ENCODE results near the gene MITF.

MITF gene

GRCh38 chr3:69724722-69725435 lies 14.4 kb upstream of the MITF start:
- H3K4me3 ChIP-seq (ENCODE audit: low read length): no peak overlapping the region
- DNase-seq (ENCODE audit: low read depth, low spot score): no peak

DNA sequence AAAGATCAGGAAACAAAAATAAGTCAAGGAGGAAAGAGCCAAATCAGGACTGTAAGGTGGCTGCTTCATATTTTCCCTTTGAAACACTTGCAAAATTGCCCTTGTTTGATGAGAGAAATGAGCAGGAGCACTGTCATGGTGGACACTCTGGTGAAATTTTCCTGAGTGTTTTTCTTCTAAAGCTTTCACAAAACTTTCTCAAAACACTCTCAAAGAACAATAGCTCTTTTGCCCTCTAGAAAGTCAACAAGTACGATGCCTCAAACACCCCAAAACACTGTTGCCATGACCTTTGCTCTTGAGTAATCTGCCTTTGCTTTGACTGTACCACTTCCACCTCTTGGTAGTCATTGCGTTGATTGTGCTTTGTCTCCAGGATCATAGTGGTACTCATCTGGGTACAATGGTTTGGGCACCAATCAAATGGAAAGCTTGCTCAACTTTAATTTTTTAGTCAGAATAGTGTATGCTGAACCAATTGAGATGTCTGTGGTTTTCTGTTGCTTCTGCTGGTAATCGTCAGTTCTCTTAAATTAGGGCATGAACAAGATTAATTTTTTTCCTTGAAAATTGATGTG lies 13.2 kb upstream of the MITF start:
- DNase-seq (ENCODE audit: low read depth, low spot score): no peak
- no peak overlapping the region for H3K4me3 ChIP-seq (ENCODE audit: low read length)

DNA sequence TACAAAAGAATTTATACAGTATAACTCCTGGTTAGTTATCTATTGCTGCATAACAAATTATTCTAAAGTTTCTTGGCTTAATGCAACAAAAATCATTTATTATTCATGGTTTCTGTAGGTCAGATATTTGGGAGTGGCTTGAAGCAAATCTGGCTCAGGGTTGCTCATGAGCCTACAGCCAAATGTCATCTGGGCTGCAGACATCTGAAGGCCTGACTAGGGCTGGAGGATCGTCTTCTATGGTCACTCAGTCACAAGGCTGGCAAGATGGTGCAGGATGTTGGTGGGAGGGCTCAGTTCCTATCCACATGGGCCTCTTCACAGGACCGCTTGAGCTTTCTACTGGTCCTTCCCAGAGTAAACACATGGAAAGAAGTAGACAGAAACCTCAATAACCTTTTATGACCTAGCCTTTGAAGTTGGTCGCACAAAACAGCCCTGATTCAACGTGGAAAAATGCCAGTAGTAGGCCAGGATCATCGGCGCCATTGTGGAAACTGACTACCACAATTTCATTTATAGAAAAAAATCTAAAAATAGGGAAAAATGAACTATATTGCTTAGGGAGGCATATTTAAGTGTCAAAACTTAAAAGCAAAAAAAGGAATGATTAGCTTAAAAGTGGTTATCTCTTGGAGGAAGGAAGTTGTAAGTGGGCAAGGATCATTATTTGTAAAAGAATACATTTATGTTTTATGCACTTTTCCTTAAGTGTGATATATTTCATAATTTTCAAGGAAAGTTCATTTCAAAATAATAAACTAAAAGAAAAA lies 9.9 kb upstream of the MITF start:
- no peak overlapping the region for H3K4me3 ChIP-seq (ENCODE audit: low read length)
- no peak for DNase-seq (ENCODE audit: low read depth, low spot score)

DNA sequence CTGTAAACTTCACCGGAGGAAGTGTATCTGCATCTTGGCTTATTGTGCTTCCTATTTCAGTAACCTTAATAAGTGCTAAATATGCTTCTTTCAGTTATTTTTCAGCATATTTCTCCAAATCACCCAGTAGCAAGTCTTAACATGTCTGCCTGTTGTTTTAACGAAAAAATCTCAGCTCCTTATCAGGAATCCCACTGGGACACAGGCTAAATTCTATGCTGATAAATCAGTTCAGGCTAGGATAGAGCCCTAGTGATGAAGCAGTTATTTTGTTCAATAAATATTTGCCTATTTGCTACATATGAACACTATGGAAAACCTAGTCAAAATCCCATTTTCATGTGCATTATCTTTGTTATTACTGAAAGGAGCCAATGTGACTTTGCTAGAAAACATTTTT lies 8.2 kb upstream of the MITF start:
- no peak overlapping the region for H3K4me3 ChIP-seq (ENCODE audit: low read length)
- DNase-seq (ENCODE audit: low read depth, low spot score): no peak

GRCh38 chr3:69735893-69736292 lies 3.4 kb upstream of the MITF start:
- no peak for DNase-seq (ENCODE audit: low read depth, low spot score)
- no peak overlapping the region for H3K4me3 ChIP-seq (ENCODE audit: low read length)

- no peak for DNase-seq (ENCODE audit: low read depth, low spot score)
- H3K4me3 ChIP-seq (ENCODE audit: low read length): no peak overlapping the region
These were observed 1.9 kb upstream of the MITF start for GRCh38 chr3:69737392-69737791.

GRCh38 chr3:69738315-69738714 lies 949 bp upstream of the MITF start:
- no peak for DNase-seq (ENCODE audit: low read depth, low spot score)
- H3K4me3 ChIP-seq (ENCODE audit: low read length): no peak overlapping the region

GRCh38 chr3:69738859-69739203 lies 433 bp upstream of the MITF start:
- DNase-seq (ENCODE audit: low read depth, low spot score): no peak
- H3K4me3 ChIP-seq (ENCODE audit: low read length): no peak overlapping the region

- DNase-seq (ENCODE audit: low read depth, low spot score): no peak
- H3K4me3 ChIP-seq (ENCODE audit: low read length): no peak overlapping the region
These were observed 1.1 kb downstream of the MITF start for GRCh38 chr3:69740103-69741021.

GRCh38 chr3:69741032-69741767 lies 1.9 kb downstream of the MITF start:
- DNase-seq (ENCODE audit: low read depth, low spot score): no peak
- H3K4me3 ChIP-seq (ENCODE audit: low read length): no peak overlapping the region

DNA sequence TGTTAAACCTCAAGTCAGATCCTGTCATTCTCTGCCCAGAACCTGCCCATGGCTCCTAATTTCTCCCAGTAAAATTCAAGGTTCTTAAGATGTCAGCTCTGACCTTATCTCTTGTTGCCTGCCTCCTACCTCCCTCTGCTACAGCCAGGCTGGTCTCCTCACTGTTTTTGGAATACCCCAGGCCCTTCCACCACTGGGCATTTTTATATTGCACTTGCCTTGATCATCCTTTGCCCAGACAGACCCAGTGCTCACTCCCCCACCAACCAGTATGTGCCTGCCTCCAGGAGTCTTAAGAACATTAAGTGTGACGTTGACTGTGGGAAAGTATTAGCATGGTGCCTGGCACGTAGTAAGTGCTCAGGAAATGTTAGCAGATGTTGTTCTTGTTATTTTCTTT lies 3.1 kb downstream of the MITF start:
- DNase-seq (ENCODE audit: low read depth, low spot score): no peak
- no peak overlapping the region for H3K4me3 ChIP-seq (ENCODE audit: low read length)

DNA sequence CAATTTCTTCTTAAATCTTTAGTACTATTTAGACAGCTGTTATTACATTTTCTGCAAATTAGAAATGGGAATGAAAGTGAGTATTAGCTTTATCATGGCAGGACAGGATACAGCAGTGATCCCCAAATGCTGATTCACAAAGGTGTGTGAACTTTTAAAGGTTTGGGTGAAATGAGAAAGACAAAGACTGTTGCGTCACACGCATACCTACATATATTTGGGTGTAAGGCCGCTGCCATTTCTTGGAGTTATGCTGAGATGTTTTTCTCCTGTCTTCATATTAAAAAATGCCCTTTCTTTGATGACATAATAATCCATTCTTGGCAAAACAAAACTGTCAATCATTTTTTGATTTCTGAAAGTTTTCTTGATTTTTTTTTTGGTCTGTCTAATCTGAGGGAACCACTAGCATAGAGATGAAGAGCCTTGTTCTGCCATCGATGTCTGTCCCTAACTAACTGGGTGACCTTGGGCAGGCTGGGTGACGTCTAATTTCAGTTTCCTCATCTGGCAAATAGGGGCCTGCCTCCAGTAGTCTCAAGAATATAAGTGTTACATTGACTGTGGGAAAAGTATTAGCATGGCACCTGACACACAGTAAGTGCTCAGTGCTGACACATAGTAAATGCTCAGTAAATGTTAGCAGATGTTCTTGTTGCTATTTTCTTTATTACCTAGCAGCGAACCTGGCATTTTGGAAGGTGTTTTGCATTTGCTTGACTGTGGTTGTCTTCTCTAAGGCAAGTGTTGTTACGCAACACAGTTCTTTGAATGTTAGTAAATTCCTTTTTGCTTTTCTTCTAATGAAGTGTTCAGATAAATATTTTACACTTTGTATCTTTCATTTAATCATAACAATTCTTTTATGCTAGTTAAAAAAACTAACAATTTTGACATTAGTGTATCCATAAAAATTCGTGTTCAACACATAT lies 5.0 kb downstream of the MITF start:
- no peak overlapping the region for H3K4me3 ChIP-seq (ENCODE audit: low read length)
- no peak for DNase-seq (ENCODE audit: low read depth, low spot score)

GRCh38 chr3:69745505-69745904 lies 6.2 kb downstream of the MITF start:
- peak; percentile 84 for DNase-seq (ENCODE audit: low read depth, low spot score)
- no peak overlapping the region for H3K4me3 ChIP-seq (ENCODE audit: low read length)

DNA sequence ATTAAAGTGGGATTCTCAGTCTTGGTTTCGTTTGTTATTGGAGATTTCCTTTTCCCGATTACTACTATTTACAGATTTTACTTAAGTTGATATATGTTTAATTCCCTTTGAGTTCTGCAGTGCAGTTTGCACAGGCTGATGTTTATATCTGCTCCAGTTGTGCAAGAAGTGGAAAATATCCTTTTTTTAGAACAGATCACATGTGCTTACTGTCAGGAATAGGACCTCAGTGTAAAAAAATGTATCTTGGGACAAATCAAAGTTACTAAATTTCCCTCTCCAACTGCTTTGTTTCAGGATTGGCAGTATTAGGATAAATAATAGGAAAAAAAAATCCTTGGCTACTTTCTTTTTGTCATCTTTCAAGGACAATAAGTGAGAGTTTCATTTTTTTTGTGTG lies 6.9 kb downstream of the MITF start:
- no peak overlapping the region for H3K4me3 ChIP-seq (ENCODE audit: low read length)
- DNase-seq (ENCODE audit: low read depth, low spot score): no peak

DNA sequence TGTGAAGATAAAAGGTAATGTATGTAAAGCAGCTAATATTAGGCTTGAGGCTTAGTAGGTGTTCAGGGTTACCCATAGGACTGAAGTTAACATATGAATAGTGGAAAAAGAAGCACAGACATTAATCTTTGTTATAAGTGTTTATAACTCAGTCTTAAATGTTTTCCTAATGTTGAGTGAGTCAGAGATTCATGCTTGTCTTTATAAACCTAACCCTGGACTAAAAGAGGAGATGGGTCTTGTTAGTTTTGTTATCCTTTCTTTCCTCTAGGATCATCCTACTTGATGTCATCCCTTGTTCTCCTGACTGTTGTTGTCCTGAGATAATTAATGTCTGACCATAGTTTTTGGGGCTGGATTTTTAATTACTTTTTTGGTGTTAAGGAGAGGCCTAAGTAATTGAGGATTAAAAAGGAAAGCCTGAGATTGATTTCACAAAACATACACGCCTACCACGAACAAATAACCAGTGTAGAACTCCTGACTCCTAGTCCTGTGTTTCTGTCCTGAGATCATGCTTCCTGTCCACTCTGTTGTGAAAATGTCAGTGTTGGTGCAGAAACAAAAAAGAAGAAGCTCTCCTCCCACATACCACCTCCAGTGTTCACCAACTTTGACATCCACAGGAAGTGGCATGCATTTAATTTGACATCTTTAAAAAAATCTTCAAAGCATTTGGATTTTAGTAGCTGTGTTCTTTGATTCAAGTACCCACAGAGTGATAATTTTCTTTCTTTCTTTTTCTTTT lies 8.4 kb downstream of the MITF start:
- H3K4me3 ChIP-seq (ENCODE audit: low read length): no peak overlapping the region
- DNase-seq (ENCODE audit: low read depth, low spot score): peak; percentile 35

GRCh38 chr3:69748503-69748902 lies 9.2 kb downstream of the MITF start:
- H3K4me3 ChIP-seq (ENCODE audit: low read length): no peak overlapping the region
- DNase-seq (ENCODE audit: low read depth, low spot score): no peak

DNA sequence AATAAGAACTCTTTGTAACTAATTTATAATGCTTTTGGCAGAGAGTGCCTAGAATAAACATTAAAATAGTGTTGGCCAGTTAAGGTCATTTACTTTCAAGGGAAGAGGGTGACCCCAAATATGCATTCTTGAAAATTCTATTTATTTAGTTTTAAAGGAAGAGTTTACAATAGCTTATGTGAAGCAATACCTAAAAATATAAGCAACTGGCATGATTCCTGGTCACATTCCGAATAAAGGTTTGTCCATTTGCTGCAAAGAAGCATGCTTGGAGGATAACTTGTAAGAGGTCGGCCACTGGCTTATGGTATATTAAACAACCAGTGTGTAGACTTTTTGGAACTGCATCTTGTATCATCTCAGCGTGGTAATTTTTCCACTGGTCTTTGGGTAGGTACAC lies 10.2 kb downstream of the MITF start:
- DNase-seq (ENCODE audit: low read depth, low spot score): no peak
- H3K4me3 ChIP-seq (ENCODE audit: low read length): no peak overlapping the region
